Right lobe of liver (tissue), 4 donors: Measurements from ENCODE around the gene ZNF385A.

Experiments
- CTCF ChIP-seq, 4 donors: fragments of 200-600 bp in 3 of 4; fragments of 450-650 bp in 1 of 4; IDR thresholded peaks; one replicate each; pipeline versions ENCODE4 v1.5.1 to v1.8.0; 2016 to 2022; ENCODE audit warnings: antibody characterized with exemption in 4 of 4, mild to moderate bottlenecking in 2 of 4
- POLR2A ChIP-seq: fragments of 450-650 bp; IDR thresholded peaks from one replicate; pipeline ENCODE4 v1.6.1; 2017; ENCODE audit warnings: antibody characterized with exemption, mild to moderate bottlenecking
- donor health status: DM: no; HTN: no; CAD: no.
- donor health status: DM: no; HTN: no; CAD: no.
- donor health status: DM: no; HTN: yes; CAD: no.

GRCh38 chr12:54379398-54380201, 4.9 kb downstream of the ZNF385A start:
- TF ChIP-seq CTCF (IDR thresholded peaks at IDR 0.05) = peak; percentile 98 to 100 (median 100)
- TF ChIP-seq POLR2A = no peak
